WI38 (cell line): ENCODE results near the gene CDKN2C.

Source experiments
- H3K4me3 ChIP-seq: 2 replicates; pipeline ENCODE4 v1.5.1; 2011; ENCODE audit warnings: low read depth, mild to moderate bottlenecking, control low read depth, low read length
- CTCF ChIP-seq: IDR thresholded peaks from 2 replicates; pipeline ENCODE4 v1.5.1; 2012; ENCODE audit warnings: low read depth, mild to moderate bottlenecking, control low read depth, low read length

Gene CDKN2C

GRCh38 chr1:50982611-50983010, 12.6 kb downstream of the CDKN2C start:
- H3K4me3 ChIP-seq: no peak overlapping the region
- no peak for TF ChIP-seq CTCF

- no peak for TF ChIP-seq CTCF
- no peak overlapping the region for H3K4me3 ChIP-seq
These were observed 13.3 kb downstream of the CDKN2C start for GRCh38 chr1:50983219-50983802.

- H3K4me3 ChIP-seq: no peak overlapping the region
- TF ChIP-seq CTCF: no peak
These were observed 15.0 kb downstream of the CDKN2C start for GRCh38 chr1:50985094-50985493.

GRCh38 chr1:50986653-50987052, 16.6 kb downstream of the CDKN2C start:
- H3K4me3 ChIP-seq: no peak overlapping the region
- TF ChIP-seq CTCF: no peak

- no peak for TF ChIP-seq CTCF
- no peak overlapping the region for H3K4me3 ChIP-seq
These were observed 19.6 kb downstream of the CDKN2C start for GRCh38 chr1:50989694-50990093.

GRCh38 chr1:50992532-50993318, 22.7 kb downstream of the CDKN2C start:
- TF ChIP-seq CTCF: no peak

GRCh38 chr1:50993645-50994044, 23.6 kb downstream of the CDKN2C start:
- no peak overlapping the region for H3K4me3 ChIP-seq
- no peak for TF ChIP-seq CTCF

More at GRCh38 chr1:50992532-50993318, 22.7 kb downstream of the CDKN2C start:
- no peak overlapping the region for H3K4me3 ChIP-seq
